Activated T-helper 17 cell treated with anti-CD3 and anti-CD28 coated beads, Interleukin-2, amount 50 U/mL, for 72 hours (primary cell): ENCODE measurements around the gene KIAA1614. TPM values are rescaled to one million over a fixed set of nuclear protein-coding genes. Genes with fewer than 3 reads are reported as not detected.

Experiments
- total RNA-seq, 2 donors: library from RNA; stranded (reverse); gene quantifications; one replicate each; pipeline ENCODE4 v1.2.3, GENCODE V29; 2022

Gene KIAA1614
- total RNA-seq, 2 donors from 2014 or later: 0.04 to 0.19 TPM

Other genes with a start within 250 kb of the KIAA1614 start
- 10 to 100 TPM; 17.5 to 26.4 TPM for gene STX6, start 110.0 kb downstream of the KIAA1614 start, total RNA-seq
- 10 to 100 TPM; 21.9 to 26.1 TPM for gene MR1, start 121.1 kb downstream of the KIAA1614 start, total RNA-seq
- gene IER5, start 175.8 kb downstream of the KIAA1614 start, total RNA-seq: 10 to 100 TPM; 40.9 to 60.4 TPM